IPS DF 6.9 (cell line): Measurements from ENCODE around the gene MUS81.

Source experiments
- DNase-seq: peaks from one replicate; pipeline ENCODE4 v3.0.0-alpha.2; 2013; ENCODE audit warnings: low read depth, low spot score
- H3K27ac ChIP-seq: one replicate; pipeline ENCODE4 v1.5.1; 2013; ENCODE audit warnings: low read length, control low read depth
- H3K27me3 ChIP-seq: 2 replicates; pipeline ENCODE4 v1.6.1; 2013; ENCODE audit warnings: mild to moderate bottlenecking, low read length; ENCODE audit not compliant: control insufficient read depth, insufficient read depth
- H3K36me3 ChIP-seq: 2 replicates; pipeline ENCODE4 v1.6.1; 2013; ENCODE audit warnings: low read length; ENCODE audit not compliant: control insufficient read depth, insufficient read depth
- H3K4me1 ChIP-seq: 2 replicates; pipeline ENCODE4 v1.6.1; 2013; ENCODE audit warnings: low read length; ENCODE audit not compliant: control insufficient read depth, insufficient read depth
- H3K4me3 ChIP-seq: 2 replicates; pipeline ENCODE4 v1.5.1; 2013; ENCODE audit warnings: mild to moderate bottlenecking, low read length
- H3K9me3 ChIP-seq: 2 replicates; pipeline ENCODE4 v1.6.1; 2013; ENCODE audit warnings: low read length, inconsistent platforms; ENCODE audit not compliant: control insufficient read depth, insufficient read depth
- WGBS: extraction: QIAGEN DNeasy Blood & Tissue Kit; methylation state at CpG from one replicate; pipeline ENCODE4 v1.1.7; 2013; ENCODE audit warnings: mixed read lengths, missing lambda C conversion rate; ENCODE audit not compliant: insufficient read length, insufficient coverage; 5-methylcytosine and 5-hydroxymethylcytosine counted together

MUS81 gene

DNA sequence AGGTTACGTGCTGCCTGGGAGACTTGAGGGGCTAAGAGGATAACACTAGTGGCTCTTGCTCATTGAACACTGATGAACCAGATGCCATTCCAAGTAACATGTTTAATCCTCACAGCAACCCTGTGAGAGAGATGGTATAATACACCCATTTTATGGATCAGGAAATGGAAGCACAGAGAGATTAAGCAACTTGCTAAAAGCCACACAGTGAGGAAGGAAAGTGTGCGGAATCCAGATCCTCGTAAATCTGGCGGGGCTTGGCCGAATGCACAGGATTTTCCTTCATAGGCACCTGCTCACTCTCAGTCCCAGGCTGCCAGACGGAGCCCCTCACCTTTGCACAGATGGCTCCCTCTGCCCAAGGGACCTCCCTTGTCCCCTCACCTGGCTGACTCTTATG lies 47.6 kb downstream of the MUS81 start:
- WGBS, result no CpG with 5 or more reads among the region's 6 CpGs
- Histone ChIP-seq H3K36me3 (no peaks in the 10 kb centered on the region), H3K4me1 (peaks cover 1% of the 10 kb centered on the region; the same call in 1 of the 2 replicates), H3K27ac (no peak overlapping the region), H3K27me3 (no peaks in the 10 kb centered on the region; the same call in 1 of the 2 replicates), H3K4me3 (no peak overlapping the region), H3K9me3 (no peaks in the 10 kb centered on the region)
- no peak for DNase-seq

DNA sequence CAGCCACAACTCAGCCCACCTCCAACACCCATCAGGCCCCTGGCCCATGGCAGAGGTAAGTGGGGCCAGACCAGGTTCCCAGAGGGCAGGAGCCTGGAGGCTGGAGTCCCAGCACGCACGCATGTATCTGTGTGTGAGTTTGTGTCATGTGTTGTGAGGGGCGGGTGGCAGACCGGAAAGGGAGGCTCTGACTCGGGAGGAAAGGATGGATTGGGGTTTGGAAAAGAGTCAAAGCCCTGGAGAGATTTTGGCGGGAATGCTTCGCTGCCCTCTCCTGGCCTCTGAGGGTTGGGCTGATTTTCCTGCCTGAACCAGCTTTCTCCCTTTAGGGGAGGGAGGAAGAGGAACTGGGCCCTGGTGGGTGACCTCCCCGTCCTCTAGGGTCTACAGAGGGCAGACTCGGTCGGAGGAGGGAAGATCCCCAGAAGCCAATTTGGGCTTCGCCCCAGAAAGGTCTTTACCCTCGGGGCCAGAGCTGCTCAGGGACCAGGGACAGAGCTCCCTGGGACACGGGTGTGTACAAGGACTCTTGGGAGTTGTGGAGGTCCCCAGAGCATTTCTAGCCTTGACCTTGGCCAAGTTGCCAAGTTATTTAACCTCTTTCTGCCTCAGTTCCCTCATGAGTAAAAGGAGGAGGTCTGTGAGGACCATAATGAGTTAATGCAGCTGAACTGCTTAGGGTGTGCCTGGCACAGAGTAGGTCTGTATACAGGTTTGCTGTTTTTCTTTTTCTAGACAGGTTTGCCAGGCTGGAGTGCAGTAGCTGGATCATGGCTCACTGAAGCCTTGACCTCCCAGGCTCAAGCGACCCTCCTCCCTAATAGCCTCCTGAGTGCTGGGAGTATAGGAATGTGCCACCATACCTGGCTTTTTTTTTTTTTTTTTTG lies 51.7 kb downstream of the MUS81 start:
- no peak for DNase-seq
- no peaks in the 10 kb centered on the region for H3K36me3 ChIP-seq
- H3K27me3 ChIP-seq, result no peaks in the 10 kb centered on the region
- no peak overlapping the region for H3K4me3 ChIP-seq
- peaks cover 3% of the 10 kb centered on the region; the same call in 1 of the 2 replicates for H3K4me1 ChIP-seq
- no CpG with 5 or more reads among the region's 14 CpGs for WGBS
- H3K9me3 ChIP-seq, result no peaks in the 10 kb centered on the region
- H3K27ac ChIP-seq, result no peak overlapping the region

DNA sequence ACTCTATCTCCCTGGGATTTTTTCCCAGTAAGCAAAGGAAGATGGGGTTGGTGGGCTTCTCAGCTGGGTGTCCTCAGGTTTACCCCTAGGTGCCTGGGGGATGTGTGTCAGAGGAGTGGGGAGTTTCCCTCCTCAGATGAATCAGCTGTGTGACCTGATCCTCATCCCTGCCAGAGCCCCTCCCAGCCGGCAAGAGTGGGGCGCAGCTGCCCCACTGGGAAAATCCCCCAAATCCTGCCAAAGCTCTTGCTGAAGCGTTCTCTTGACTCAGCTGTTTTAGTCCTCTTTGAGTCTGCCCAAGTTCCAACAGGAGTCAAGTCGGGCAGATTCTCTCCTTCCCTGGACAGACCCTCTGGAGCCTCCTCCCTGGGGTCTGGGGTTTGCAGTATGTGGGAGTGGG lies 52.6 kb downstream of the MUS81 start:
- Histone ChIP-seq H3K27ac (no peak overlapping the region), H3K4me3 (no peak overlapping the region), H3K27me3 (no peaks in the 10 kb centered on the region), H3K9me3 (no peaks in the 10 kb centered on the region), H3K4me1 (peaks cover 3% of the 10 kb centered on the region; the same call in 1 of the 2 replicates), H3K36me3 (no peaks in the 10 kb centered on the region; the same call in 1 of the 2 replicates)
- DNase-seq, result no peak
- no CpG with 5 or more reads among the region's 4 CpGs for WGBS

DNA sequence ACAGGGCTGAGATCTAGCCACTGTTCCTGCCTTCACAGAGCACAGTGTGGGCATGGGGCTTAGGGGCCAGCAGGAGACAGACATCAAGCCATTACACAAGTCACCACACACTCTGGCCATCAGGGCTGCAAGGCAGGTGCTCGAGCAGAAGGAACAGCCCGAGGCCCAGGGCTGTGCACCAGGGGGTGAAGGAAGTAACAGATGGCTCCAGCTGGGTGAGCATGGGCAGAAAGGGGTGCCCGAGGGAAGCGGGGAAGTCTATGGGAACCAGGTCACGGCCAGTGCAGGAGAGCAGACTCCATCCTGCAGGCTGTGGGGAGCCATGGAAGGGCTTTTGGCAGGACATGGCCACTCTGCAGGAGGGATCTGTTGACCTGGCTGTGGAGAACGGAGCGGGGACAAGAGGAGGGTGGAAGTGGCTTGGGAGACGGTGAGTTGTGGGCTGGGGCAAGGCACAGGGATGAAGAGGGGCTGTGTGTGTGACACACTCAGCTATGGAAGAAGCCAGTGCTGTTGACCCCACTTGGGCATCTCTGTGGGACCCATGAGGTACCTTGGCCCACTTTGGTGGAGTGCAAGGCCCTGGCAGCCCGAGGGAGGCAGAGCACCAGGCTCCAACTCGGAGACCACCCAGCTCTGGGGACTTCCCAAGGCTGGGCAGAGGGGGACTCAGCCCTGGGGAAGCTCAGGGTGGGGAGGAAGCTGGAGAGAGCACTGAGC lies 55.0 kb downstream of the MUS81 start:
- Histone ChIP-seq H3K4me3 (no peak overlapping the region), H3K4me1 (peaks cover 3% of the 10 kb centered on the region; the same call in 1 of the 2 replicates), H3K9me3 (no peaks in the 10 kb centered on the region), H3K36me3 (no peaks in the 10 kb centered on the region; the same call in 1 of the 2 replicates), H3K27me3 (no peaks in the 10 kb centered on the region), H3K27ac (no peak overlapping the region)
- no peak for DNase-seq
- no CpG with 5 or more reads among the region's 10 CpGs for WGBS

DNA sequence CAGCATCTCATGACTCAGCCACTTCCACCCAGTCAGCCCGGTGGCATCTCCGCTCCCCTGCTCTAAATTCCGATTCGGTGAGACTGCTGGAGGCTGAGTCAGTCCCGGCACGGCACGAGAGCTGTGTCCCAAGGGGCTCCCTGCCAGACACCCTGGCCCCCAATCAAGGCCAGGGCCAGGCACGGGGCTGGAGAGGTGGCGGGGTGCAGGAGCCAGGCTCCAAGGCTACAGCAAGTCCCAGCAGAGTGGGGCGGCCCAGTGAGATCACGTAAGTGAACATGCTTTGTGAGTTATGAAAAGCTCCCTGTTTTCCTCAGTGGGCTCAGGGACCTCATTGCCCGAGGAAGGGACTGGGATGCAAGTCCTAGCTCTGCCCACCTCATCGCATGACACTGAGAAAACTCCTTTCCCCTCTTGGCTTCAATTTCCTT lies 55.6 kb downstream of the MUS81 start:
- Histone ChIP-seq H3K9me3 (no peaks in the 10 kb centered on the region), H3K27me3 (no peaks in the 10 kb centered on the region), H3K4me3 (no peak overlapping the region), H3K27ac (no peak overlapping the region), H3K4me1 (peaks cover 3% of the 10 kb centered on the region; the same call in 1 of the 2 replicates), H3K36me3 (no peaks in the 10 kb centered on the region; the same call in 1 of the 2 replicates)
- DNase-seq, result no peak
- WGBS, result no CpG with 5 or more reads among the region's 13 CpGs
